Stimulated activated naive CD4-positive, alpha-beta T cell treated with Interleukin-2 at 50 U/mL for 16 hours (primary cell): ENCODE data around the gene GHITM.

Experiments
- DNase-seq: peaks from one replicate; lab custom pipeline; 2025; lab: John Stamatoyannopoulos, UW

The GHITM gene

DNA sequence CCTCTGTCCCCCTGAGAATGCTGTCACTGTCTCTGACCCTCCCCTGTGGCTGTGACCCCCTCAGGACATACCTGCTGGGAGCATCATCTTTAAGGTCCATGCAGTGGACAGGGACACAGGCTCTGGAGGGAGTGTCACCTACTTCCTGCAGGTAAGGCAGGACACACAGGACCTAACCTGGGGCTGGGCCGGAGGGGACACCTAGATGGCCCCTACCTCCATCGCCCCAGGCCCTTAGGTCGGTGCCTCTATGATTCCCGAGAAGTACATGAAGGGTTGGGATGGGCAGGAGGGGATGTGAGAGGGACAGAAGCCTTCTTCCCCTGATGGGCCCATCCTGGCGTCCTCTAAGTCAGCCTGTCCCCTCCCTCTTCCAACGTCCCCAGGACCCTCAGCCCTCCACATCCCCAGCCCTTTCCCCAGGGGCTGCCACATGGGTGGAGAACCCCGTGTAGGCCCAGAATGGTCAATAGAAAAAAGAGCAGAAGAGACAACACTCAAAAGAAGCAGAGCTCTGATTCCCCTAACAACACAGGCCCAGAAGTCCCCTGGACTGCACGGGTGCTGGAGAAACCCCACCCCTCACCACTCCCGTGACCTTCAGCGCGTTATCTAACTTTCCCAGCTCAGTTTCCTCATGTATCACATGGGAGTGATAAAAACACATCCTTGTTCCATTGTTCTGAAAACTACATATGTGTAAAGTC lies 61.4 kb downstream of the GHITM start:
- no peak for DNase-seq

GRCh38 chr10:84201244-84201606 lies 61.9 kb downstream of the GHITM start:
- no peak for DNase-seq

DNA sequence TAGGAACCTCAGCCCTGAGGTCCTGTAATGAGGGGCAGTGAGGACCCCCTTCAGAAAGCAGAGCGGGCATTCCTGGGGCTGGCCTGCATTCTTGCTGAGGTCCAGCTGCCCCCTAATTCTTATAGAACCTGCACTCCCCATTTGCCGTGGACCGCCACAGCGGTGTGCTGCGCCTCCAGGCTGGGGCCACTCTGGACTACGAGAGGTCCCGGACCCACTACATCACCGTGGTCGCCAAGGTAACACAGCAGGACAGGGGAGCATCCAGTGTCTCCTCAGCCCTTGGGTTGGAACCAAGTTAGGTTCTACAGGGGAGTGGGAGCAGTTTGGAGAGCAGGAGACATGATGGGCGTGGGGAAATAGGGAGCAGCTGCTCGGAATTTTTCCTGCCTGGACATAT lies 62.4 kb downstream of the GHITM start:
- DNase-seq = no peak

DNA sequence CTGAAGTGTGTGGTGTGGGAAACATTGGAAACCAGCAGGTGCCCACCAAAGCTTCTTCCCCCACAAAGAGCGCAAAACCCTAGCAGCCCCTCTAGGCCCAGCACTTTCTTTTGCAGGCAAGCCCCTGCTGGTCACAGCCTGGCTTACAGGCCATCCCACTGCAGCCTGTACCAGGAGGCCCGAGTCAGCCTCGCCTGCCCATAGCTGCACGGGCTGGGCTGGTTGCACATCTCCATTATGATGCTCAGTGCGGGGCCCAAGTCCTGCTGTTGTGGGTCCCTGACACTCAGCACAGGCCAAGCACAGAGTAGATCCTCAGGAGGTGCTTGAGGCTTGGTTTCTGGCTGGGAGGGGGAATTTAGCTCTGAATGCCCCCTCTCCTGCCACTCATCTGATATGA lies 63.0 kb downstream of the GHITM start:
- DNase-seq = no peak
